Transverse colon (tissue), 4 donors: Measurements from ENCODE around the gene PPIL1. TPM values are rescaled to one million over a fixed set of nuclear protein-coding genes. Genes with fewer than 3 reads are reported as not detected.

Experiments
- DNase-seq: peaks from one replicate; pipeline ENCODE4 v3.0.0-alpha.2; 2019
- H3K27ac ChIP-seq, 4 donors: fragments of 200-600 bp; sonication (generic); 2 replicates each; pipeline ENCODE4 v1.5.1; 2016 to 2018; ENCODE audit warnings: inconsistent platforms in 4 of 4
- H3K27me3 ChIP-seq: fragments of 200-600 bp; sonication (generic); 2 replicates; pipeline ENCODE4 v1.5.1; 2017; ENCODE audit warnings: inconsistent platforms
- H3K36me3 ChIP-seq, 4 donors: fragments of 200-600 bp; sonication (generic); 2 replicates each; pipeline ENCODE4 v1.5.1; 2017 to 2019; ENCODE audit warnings: inconsistent platforms in 4 of 4
- H3K4me1 ChIP-seq, 4 donors: fragments of 200-600 bp; sonication (generic); 2 replicates each; pipeline ENCODE4 v1.5.1; 2017 to 2020; ENCODE audit warnings: inconsistent platforms in 4 of 4
- H3K4me3 ChIP-seq, 4 donors: fragments of 200-600 bp; sonication (generic); 1 replicate in 1 of 4; 2 replicates in 3 of 4; pipeline versions ENCODE4 v1.5.1 to v1.6.1; 2017 to 2019; ENCODE audit warnings: inconsistent platforms in 4 of 4
- H3K9me3 ChIP-seq, 2 donors: fragments of 200-600 bp; sonication (generic); 2 replicates each; pipeline ENCODE4 v1.5.1; 2017 to 2019; ENCODE audit warnings: inconsistent platforms in 2 of 2
- CTCF ChIP-seq, 5 experiments: fragments of 200-600 bp in 3 of 5; fragments of 450-650 bp in 2 of 5; sonication (generic) in 3 of 5; IDR thresholded peaks; 1 replicate in 2 of 5; 2 replicates in 3 of 5; pipeline ENCODE4 v1.5.1; 2016 to 2017; ENCODE audit warnings: antibody characterized with exemption in 5 of 5, inconsistent platforms in 3 of 5, mild to moderate bottlenecking in 2 of 5, moderate library complexity in 1 of 5
- EP300 ChIP-seq: sonication (generic); formaldehyde crosslinking; IDR thresholded peaks from one replicate; pipeline ENCODE4 v1.6.1; 2017; ENCODE audit warnings: antibody characterized with exemption, low read depth
- POLR2A ChIP-seq: fragments of 450-650 bp; IDR thresholded peaks from one replicate; pipeline ENCODE4 v1.6.1; 2016; ENCODE audit warnings: antibody characterized with exemption, mild to moderate bottlenecking, moderate library complexity
- POLR2AphosphoS5 ChIP-seq, 3 donors: sonication (generic); formaldehyde crosslinking; IDR thresholded peaks; one replicate each; pipeline ENCODE4 v1.6.1; 2016; ENCODE audit warnings: antibody characterized with exemption in 3 of 3
- WGBS, 2 donors: methylation state at CpG; one replicate each; pipeline ENCODE4 v1.1.5; 2018; ENCODE audit warnings: low coverage in 1 of 2; 5-methylcytosine and 5-hydroxymethylcytosine counted together
- in situ Hi-C, 4 donors: fragments of 200-750 bp; cut with MboI; loops; one replicate each; pipeline versions ENCODE4 v1.15.0 to v1.15.1; 2017; ENCODE audit warnings: low sequenced_read_pairs in 3 of 4, low pct_ligation_motif_present in 1 of 4, low pct_unique_long_range_greater_than_20kb in 1 of 4
- intact Hi-C: fragments of 100-400 bp; cut with DNase I; formaldehyde crosslinking; loops from one replicate; pipeline ENCODE4 v1.15.1; 2023; ENCODE audit warnings: low total_unique reads
- total RNA-seq, 4 donors: library from RNA; depleted of rRNA; stranded (reverse); fragments of >200 nt; gene quantifications; one replicate each; pipeline ENCODE4 v1.1.0, GENCODE V29; 2016

Gene PPIL1
- total RNA-seq, 4 donors from 2014 or later: 1.00 to 5.6 (median 3.3) TPM

GRCh38 chr6:36841756-36842155, 32.8 kb downstream of the PPIL1 start:
- WGBS, 2 donors: 85% methylated on average over 2 of the region's 2 CpGs; no CpG with 5 or more reads in 1 of the 2 donors
- DNase-seq: no peak
- in situ Hi-C loops (loop anchor here in 1 of 4 donors (5.0 kb wide), 1 partner anchor 69 kb away; no protein-coding TSS in a partner anchor), intact Hi-C loops (no loop called here)
- Histone ChIP-seq H3K36me3 (no peaks in the 10 kb centered on the region), H3K27me3 (peaks cover 32% of the 10 kb centered on the region), H3K9me3 (no peaks in the 10 kb centered on the region), H3K4me3 (no peak overlapping the region), H3K27ac (no peak overlapping the region), H3K4me1 (peaks cover 7 to 24% (median 19%) of the 10 kb centered on the region in 4 donors)
- TF ChIP-seq POLR2A (no peak), POLR2AphosphoS5 (IDR thresholded peaks at IDR 0.05) (no peak), CTCF (IDR thresholded peaks at IDR 0.05) (no peak), EP300 (no peak)

DNA sequence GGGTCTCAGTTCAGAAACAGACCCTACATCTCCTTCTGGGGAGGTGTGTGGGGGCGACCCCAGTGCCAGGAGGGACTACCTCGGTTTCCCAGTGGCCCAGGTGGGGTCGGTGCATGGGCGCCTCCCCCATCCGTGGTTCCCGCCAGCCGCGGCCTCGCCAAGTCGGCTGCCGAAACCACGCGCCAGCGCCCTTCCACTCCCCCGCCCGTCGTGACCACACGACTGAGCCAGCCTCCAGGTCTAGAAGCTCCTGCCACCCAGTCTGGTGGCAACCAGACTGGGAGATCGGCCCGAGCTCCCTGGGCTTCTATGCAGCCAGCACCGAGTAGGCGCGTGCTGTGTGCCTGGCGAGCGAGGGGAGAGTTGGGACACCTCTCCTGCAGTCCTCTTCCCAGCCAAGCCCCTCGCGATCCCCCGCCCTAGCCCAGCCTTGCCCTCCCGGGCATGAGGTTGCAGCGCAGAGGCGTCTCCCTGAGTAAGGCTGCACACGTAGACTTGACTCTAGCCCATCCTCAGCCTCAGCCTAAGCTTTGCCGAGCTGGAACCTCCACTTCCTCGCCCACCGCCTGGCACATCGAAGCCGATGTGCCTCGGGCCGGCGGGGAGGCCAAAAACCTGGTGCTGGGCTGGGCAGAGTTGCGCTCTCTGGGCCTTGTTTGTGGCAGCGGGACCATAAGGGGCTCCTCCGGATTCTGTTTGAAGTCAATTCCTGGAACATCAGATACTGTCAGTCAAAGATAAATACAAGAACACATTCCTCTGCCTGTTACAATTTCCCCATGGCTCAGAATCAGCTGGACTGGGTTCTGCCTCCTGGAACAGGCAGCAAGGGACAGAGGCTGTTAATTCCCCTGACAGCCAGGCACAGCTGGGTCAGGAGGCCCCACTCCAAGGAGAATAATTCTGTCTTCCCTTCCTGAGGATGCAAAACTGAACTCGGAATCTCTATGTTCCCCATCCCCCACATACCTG, 33.9 kb downstream of the PPIL1 start:
- DNase-seq: no peak
- intact Hi-C loops (no loop called here), in situ Hi-C loops (loop anchor here in 1 of 4 donors (5.0 kb wide), 1 partner anchor 68 kb away; no protein-coding TSS in a partner anchor)
- Histone ChIP-seq H3K36me3 (no peaks in the 10 kb centered on the region), H3K9me3 (no peaks in the 10 kb centered on the region), H3K27ac (peak overlapping the region in 2 of 4 donors; percentile 18 to 53), H3K4me3 (peak overlapping the region; percentile 28 to 52 (median 36)), H3K27me3 (peaks cover 32% of the 10 kb centered on the region), H3K4me1 (peaks cover 7 to 24% (median 19%) of the 10 kb centered on the region in 4 donors)
- 21% methylated on average over 40 of the region's 44 CpGs; no CpG with 5 or more reads in 1 of the 2 donors for WGBS, 2 donors
- TF ChIP-seq POLR2A (no peak), CTCF (IDR thresholded peaks at IDR 0.05) (no peak), EP300 (no peak), POLR2AphosphoS5 (IDR thresholded peaks at IDR 0.05) (no peak)

DNA sequence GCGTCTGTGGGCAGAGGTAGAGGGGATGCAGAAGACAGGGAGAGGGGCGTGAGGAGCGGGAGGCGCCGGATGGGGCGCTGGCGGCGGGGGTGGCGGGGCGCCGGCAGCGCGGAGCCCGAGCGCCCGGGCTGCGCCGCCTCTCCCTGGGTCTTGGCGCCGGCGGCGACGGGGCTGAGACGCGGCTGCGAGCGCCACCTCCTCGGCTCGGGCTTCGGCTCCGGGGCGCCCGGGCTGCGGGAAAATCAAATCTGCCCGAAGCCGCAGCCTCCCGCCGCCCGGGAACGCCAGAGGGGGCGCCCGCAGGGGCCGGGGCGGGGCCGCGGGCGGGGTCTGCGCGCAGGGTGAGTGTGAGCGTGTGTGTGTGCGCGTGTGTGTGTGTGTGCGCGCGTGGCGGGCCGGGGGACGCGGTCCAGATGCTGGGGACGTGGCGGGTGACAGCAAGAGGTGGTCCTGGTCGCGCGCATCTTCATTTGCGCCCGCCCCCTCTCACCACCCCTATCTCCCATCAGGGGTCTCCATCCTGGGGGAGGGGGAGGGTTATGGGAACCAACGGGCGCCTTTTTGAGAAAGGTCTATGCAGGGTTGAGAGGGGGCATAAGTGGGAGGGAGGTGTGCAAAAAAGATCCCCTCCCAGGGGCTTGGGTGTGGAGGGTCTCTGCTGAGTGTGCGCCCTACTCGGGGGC, 34.7 kb downstream of the PPIL1 start:
- Histone ChIP-seq H3K4me1 (peaks cover 7 to 24% (median 19%) of the 10 kb centered on the region in 4 donors), H3K27ac (peak overlapping the region in 1 of 4 donors; percentile 53), H3K4me3 (peak overlapping the region; percentile 29 to 52 (median 38)), H3K27me3 (peaks cover 32% of the 10 kb centered on the region), H3K9me3 (no peaks in the 10 kb centered on the region), H3K36me3 (no peaks in the 10 kb centered on the region)
- 1% methylated on average over 42 of the region's 70 CpGs; no CpG with 5 or more reads in 1 of the 2 donors for whole genome bisulfite sequencing, 2 donors
- in situ Hi-C loops: loop anchor here in 1 of 4 donors (5.0 kb wide), 1 partner anchor 68 kb away; no protein-coding TSS in a partner anchor
- peak in 1 of 5 experiments; percentile 19 for TF ChIP-seq CTCF (IDR thresholded peaks at IDR 0.05)
- TF ChIP-seq POLR2A: no peak
- TF ChIP-seq POLR2AphosphoS5 (IDR thresholded peaks at IDR 0.05): no peak
- TF ChIP-seq EP300: no peak
- no peak for DNase-seq
- intact Hi-C loops: no loop called here
